Upper lobe of right lung (tissue), 1 donor: ENCODE data around the gene STMP1. TPM values are rescaled to one million over a fixed set of nuclear protein-coding genes. Genes with fewer than 3 reads are reported as not detected.

ENCODE experiments used
- ATAC-seq: fragments of 200-7000 bp; cut with Tn5 transposase; one replicate; pipeline ENCODE4 v1.9.1; 2020; ENCODE audit warnings: mild to moderate bottlenecking, moderate library complexity
- DNase-seq: peaks from one replicate; pipeline ENCODE4 v3.0.0-alpha.2; 2020
- H3K27ac ChIP-seq: fragments of 200-600 bp; one replicate; pipeline ENCODE4 v1.8.0; 2022
- H3K27me3 ChIP-seq: fragments of 200-600 bp; one replicate; pipeline ENCODE4 v1.8.0; 2022; ENCODE audit warnings: mild to moderate bottlenecking
- H3K36me3 ChIP-seq: fragments of 200-600 bp; one replicate; pipeline ENCODE4 v1.8.0; 2022
- H3K4me1 ChIP-seq: fragments of 200-600 bp; one replicate; pipeline ENCODE4 v1.8.0; 2022
- H3K4me3 ChIP-seq: fragments of 200-600 bp; one replicate; pipeline ENCODE4 v1.8.0; 2022; ENCODE audit warnings: mild to moderate bottlenecking
- H3K9me3 ChIP-seq: fragments of 200-600 bp; one replicate; pipeline ENCODE4 v1.8.0; 2022
- CTCF ChIP-seq: fragments of 200-600 bp; IDR thresholded peaks from one replicate; pipeline ENCODE4 v1.8.0; 2022; ENCODE audit warnings: antibody characterized with exemption
- intact Hi-C: fragments of 100-400 bp; cut with DNase I; formaldehyde crosslinking; loops from one replicate; pipeline ENCODE4 v1.11.0; 2022
- total RNA-seq: library from RNA; stranded (reverse); fragmentation: NEBNext Ultra II Directional; extraction: Animal tissue kit (Norgen Biotek cat#: 25700); gene quantifications from one replicate; pipeline ENCODE4 v1.2.1, GENCODE V29; 2021
- donor health status: DM: no; HTN: yes; CAD: no; lungs with severe emphysema.

The STMP1 gene
- total RNA-seq, 1 donor from 2014 or later = 23.4 TPM

- no peak overlapping the region for H3K4me3 ChIP-seq
- no peaks in the 10 kb centered on the region for H3K9me3 ChIP-seq
- H3K36me3 ChIP-seq = no peaks in the 10 kb centered on the region
- intact Hi-C loops = no loop called here
- ATAC-seq = no peak
- TF ChIP-seq CTCF = no peak
- no peak overlapping the region for H3K27ac ChIP-seq
- H3K27me3 ChIP-seq = no peaks in the 10 kb centered on the region
- DNase-seq = no peak
- H3K4me1 ChIP-seq = peaks cover 5% of the 10 kb centered on the region
These were observed 21.3 kb downstream of the STMP1 start for GRCh38 chr7:135683609-135684008.

GRCh38 chr7:135684136-135684535 lies 21.8 kb downstream of the STMP1 start:
- TF ChIP-seq CTCF = no peak
- H3K4me3 ChIP-seq = no peak overlapping the region
- DNase-seq (no peak), ATAC-seq (no peak)
- peaks cover 3% of the 10 kb centered on the region for H3K4me1 ChIP-seq
- H3K27ac ChIP-seq = no peak overlapping the region
- H3K36me3 ChIP-seq = no peaks in the 10 kb centered on the region
- no peaks in the 10 kb centered on the region for H3K27me3 ChIP-seq
- no peaks in the 10 kb centered on the region for H3K9me3 ChIP-seq
- intact Hi-C loops = no loop called here

- ATAC-seq (no peak), DNase-seq (no peak)
- H3K36me3 ChIP-seq = no peaks in the 10 kb centered on the region
- intact Hi-C loops = no loop called here
- no peaks in the 10 kb centered on the region for H3K27me3 ChIP-seq
- no peak for TF ChIP-seq CTCF
- H3K27ac ChIP-seq = no peak overlapping the region
- peaks cover 3% of the 10 kb centered on the region for H3K4me1 ChIP-seq
- no peak overlapping the region for H3K4me3 ChIP-seq
- H3K9me3 ChIP-seq = no peaks in the 10 kb centered on the region
These were observed 22.4 kb downstream of the STMP1 start for GRCh38 chr7:135684699-135685098.

GRCh38 chr7:135685306-135686084 lies 23.2 kb downstream of the STMP1 start:
- Histone ChIP-seq H3K4me3 (no peak overlapping the region), H3K4me1 (peaks cover 3% of the 10 kb centered on the region), H3K27ac (no peak overlapping the region), H3K36me3 (no peaks in the 10 kb centered on the region), H3K9me3 (no peaks in the 10 kb centered on the region), H3K27me3 (no peaks in the 10 kb centered on the region)
- intact Hi-C loops = no loop called here
- TF ChIP-seq CTCF = no peak
- DNase-seq (no peak), ATAC-seq (no peak)

GRCh38 chr7:135687466-135687865 lies 25.2 kb downstream of the STMP1 start:
- Histone ChIP-seq H3K4me1 (peaks cover 3% of the 10 kb centered on the region), H3K36me3 (peaks cover 9% of the 10 kb centered on the region), H3K27ac (no peak overlapping the region), H3K27me3 (no peaks in the 10 kb centered on the region), H3K4me3 (no peak overlapping the region), H3K9me3 (no peaks in the 10 kb centered on the region)
- ATAC-seq (no peak), DNase-seq (no peak)
- TF ChIP-seq CTCF = no peak
- intact Hi-C loops = no loop called here

GRCh38 chr7:135690566-135690965 lies 28.3 kb downstream of the STMP1 start:
- Histone ChIP-seq H3K27ac (no peak overlapping the region), H3K36me3 (peaks cover 9% of the 10 kb centered on the region), H3K9me3 (no peaks in the 10 kb centered on the region), H3K27me3 (no peaks in the 10 kb centered on the region), H3K4me1 (no peaks in the 10 kb centered on the region), H3K4me3 (no peak overlapping the region)
- TF ChIP-seq CTCF = no peak
- no peak for ATAC-seq
- intact Hi-C loops = no loop called here
- DNase-seq = no peak
